Measurements from ENCODE around the gene AIG1.

DNA sequence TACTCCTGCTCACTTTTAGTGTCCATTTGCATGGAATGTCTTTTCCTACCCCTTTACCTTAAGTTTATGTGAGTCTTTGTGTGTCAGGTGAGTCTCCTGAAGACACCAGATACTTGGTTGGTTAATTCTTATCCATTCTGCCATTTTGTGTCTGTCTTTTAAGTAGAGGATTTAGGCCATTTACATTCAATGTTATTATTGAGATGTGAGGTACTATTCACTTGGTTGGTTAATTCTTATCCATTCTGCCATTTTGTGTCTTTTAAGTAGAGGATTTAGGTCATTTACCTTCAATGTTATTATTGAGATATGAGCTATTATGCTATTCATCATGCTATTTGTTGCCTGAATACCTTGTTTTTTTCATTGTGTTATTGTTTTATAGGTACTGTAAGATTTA, 113.8 kb downstream of the AIG1 start:
- TF ChIP-seq, protein P1, sequence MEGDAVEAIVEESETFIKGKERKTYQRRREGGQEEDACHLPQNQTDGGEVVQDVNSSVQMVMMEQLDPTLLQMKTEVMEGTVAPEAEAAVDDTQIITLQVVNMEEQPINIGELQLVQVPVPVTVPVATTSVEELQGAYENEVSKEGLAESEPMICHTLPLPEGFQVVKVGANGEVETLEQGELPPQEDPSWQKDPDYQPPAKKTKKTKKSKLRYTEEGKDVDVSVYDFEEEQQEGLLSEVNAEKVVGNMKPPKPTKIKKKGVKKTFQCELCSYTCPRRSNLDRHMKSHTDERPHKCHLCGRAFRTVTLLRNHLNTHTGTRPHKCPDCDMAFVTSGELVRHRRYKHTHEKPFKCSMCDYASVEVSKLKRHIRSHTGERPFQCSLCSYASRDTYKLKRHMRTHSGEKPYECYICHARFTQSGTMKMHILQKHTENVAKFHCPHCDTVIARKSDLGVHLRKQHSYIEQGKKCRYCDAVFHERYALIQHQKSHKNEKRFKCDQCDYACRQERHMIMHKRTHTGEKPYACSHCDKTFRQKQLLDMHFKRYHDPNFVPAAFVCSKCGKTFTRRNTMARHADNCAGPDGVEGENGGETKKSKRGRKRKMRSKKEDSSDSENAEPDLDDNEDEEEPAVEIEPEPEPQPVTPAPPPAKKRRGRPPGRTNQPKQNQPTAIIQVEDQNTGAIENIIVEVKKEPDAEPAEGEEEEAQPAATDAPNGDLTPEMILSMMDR (IDR thresholded peaks at IDR 0.05; ENCODE audit: insufficient read depth, low read depth, low read length), result no peak
- TF ChIP-seq EZH2 (IDR thresholded peaks at IDR 0.05; ENCODE audit: insufficient read depth, low read length), result no peak
